Vagina (tissue), 2 donors: ENCODE results near the gene PCNT. TPM values are rescaled to one million over a fixed set of nuclear protein-coding genes. Genes with fewer than 3 reads are reported as not detected.
A peak's percentile ranks its signal among the peaks of the same experiment; 100 is the strongest.

ENCODE experiments used
- DNase-seq, 2 donors: peaks; one replicate each; pipeline ENCODE4 v3.0.0-alpha.2; 2017; ENCODE audit errors: extremely low spot score in 2 of 2
- H3K27ac ChIP-seq: fragments of 200-600 bp; sonication (generic); one replicate; pipeline ENCODE4 v1.5.1; 2019
- H3K27me3 ChIP-seq: fragments of 200-600 bp; sonication (generic); one replicate; pipeline ENCODE4 v1.5.1; 2019
- H3K36me3 ChIP-seq, 2 donors: fragments of 200-600 bp; sonication (generic); one replicate each; pipeline ENCODE4 v1.5.1; 2017 to 2019
- H3K4me1 ChIP-seq: fragments of 200-600 bp; sonication (generic); one replicate; pipeline ENCODE4 v1.5.1; 2019
- H3K4me3 ChIP-seq, 2 donors: fragments of 200-600 bp; sonication (generic); 1 replicate in 1 of 2; 2 replicates in 1 of 2; pipeline ENCODE4 v1.5.1; 2016 to 2019
- H3K9me3 ChIP-seq: fragments of 200-600 bp; sonication (generic); one replicate; pipeline ENCODE4 v1.5.1; 2019
- CTCF ChIP-seq, 3 experiments: fragments of 450-650 bp in 2 of 3; fragments of 200-600 bp in 1 of 3; sonication (generic) in 1 of 3; IDR thresholded peaks; one replicate each; pipeline ENCODE4 v1.5.1; 2017 to 2019; ENCODE audit warnings: antibody characterized with exemption in 3 of 3, mild to moderate bottlenecking in 2 of 3, moderate library complexity in 2 of 3
- POLR2A ChIP-seq, 2 donors: fragments of 450-650 bp; IDR thresholded peaks; one replicate each; pipeline ENCODE4 v1.6.1; 2017; ENCODE audit warnings: antibody characterized with exemption in 2 of 2, mild to moderate bottlenecking in 2 of 2, moderate library complexity in 2 of 2
- POLR2AphosphoS5 ChIP-seq, 2 donors: sonication (generic); formaldehyde crosslinking; IDR thresholded peaks; one replicate each; pipeline ENCODE4 v1.9.0; 2017; ENCODE audit warnings: antibody characterized with exemption in 2 of 2, mild to moderate bottlenecking in 2 of 2, low read depth in 1 of 2; ENCODE audit not compliant: insufficient read depth in 1 of 2
- intact Hi-C: fragments of 100-400 bp; cut with DNase I; formaldehyde crosslinking; loops from one replicate; pipeline ENCODE4 v1.15.1; 2023
- total RNA-seq: library from RNA; depleted of rRNA; stranded (reverse); fragments of >200 nt; gene quantifications from one replicate; pipeline ENCODE4 v1.2.3, GENCODE V29; 2016

The PCNT gene
- 35.8 TPM for total RNA-seq

GRCh38 chr21:46323710-46324389 is at the start of gene PCNT, which contains the start of gene C21orf58:
PCNT (plus strand) TSS chr21:46324156; CDS start chr21:46324229, 73 bp downstream.
C21orf58 (minus strand) TSS chr21:46323870; CDS start chr21:46322738, 1,132 bp downstream.
- Histone ChIP-seq H3K9me3 (no peaks in the 10 kb centered on the region), H3K27ac (peak within 1 kb of the TSS; percentile 99), H3K27me3 (no peaks in the 10 kb centered on the region), H3K4me1 (peaks cover 34% of the 10 kb centered on the region), H3K4me3 (peak within 1 kb of the TSS; percentile 89 to 98), H3K36me3 (peaks cover 0 to 6% of the 10 kb centered on the region in 2 donors)
- DNase-seq = peak in 1 of 2 donors; percentile 98
- TF ChIP-seq POLR2AphosphoS5 (IDR thresholded peaks at IDR 0.05; ENCODE audit: insufficient read depth in 1 of 2, low read depth in 1 of 2) (peak; percentile 55 to 62), POLR2A (IDR thresholded peaks at IDR 0.05) (no peak)
- intact Hi-C loops = loop anchor here (10.0 kb wide), 1 partner anchor 349 kb away; no protein-coding TSS in a partner anchor

GRCh38 chr21:46274797-46275390 is 49.1 kb upstream of the PCNT start:
- TF ChIP-seq POLR2A (IDR thresholded peaks at IDR 0.05) (no peak), POLR2AphosphoS5 (IDR thresholded peaks at IDR 0.05; ENCODE audit: insufficient read depth in 1 of 2, low read depth in 1 of 2) (no peak), CTCF (IDR thresholded peaks at IDR 0.05) (no peak)
- Histone ChIP-seq H3K36me3 (peaks cover 0 to 98% of the 10 kb centered on the region in 2 donors), H3K4me3 (no peak overlapping the region), H3K9me3 (no peaks in the 10 kb centered on the region), H3K27me3 (no peaks in the 10 kb centered on the region), H3K4me1 (no peaks in the 10 kb centered on the region), H3K27ac (no peak overlapping the region)
- no peak for DNase-seq
- intact Hi-C loops = no loop called here

- DNase-seq = no peak
- Histone ChIP-seq H3K27me3 (no peaks in the 10 kb centered on the region), H3K27ac (no peak overlapping the region), H3K4me1 (peaks cover 66% of the 10 kb centered on the region), H3K9me3 (no peaks in the 10 kb centered on the region), H3K36me3 (peaks cover 0 to 23% of the 10 kb centered on the region in 2 donors), H3K4me3 (peak overlapping the region in 1 of 2 donors; percentile 0)
- TF ChIP-seq POLR2A (IDR thresholded peaks at IDR 0.05) (no peak), CTCF (IDR thresholded peaks at IDR 0.05) (no peak), POLR2AphosphoS5 (IDR thresholded peaks at IDR 0.05; ENCODE audit: insufficient read depth in 1 of 2, low read depth in 1 of 2) (no peak)
- intact Hi-C loops = no loop called here
Observed at GRCh38 chr21:46284077-46284644, 39.8 kb upstream of the PCNT start.

GRCh38 chr21:46284733-46285132 is 39.2 kb upstream of the PCNT start:
- Histone ChIP-seq H3K4me1 (peaks cover 66% of the 10 kb centered on the region), H3K27me3 (no peaks in the 10 kb centered on the region), H3K9me3 (no peaks in the 10 kb centered on the region), H3K4me3 (peak overlapping the region in 1 of 2 donors; percentile 80), H3K27ac (peak overlapping the region; percentile 92), H3K36me3 (peaks cover 0 to 18% of the 10 kb centered on the region in 2 donors)
- intact Hi-C loops = no loop called here
- TF ChIP-seq POLR2AphosphoS5 (IDR thresholded peaks at IDR 0.05; ENCODE audit: insufficient read depth in 1 of 2, low read depth in 1 of 2) (no peak), POLR2A (IDR thresholded peaks at IDR 0.05) (no peak), CTCF (IDR thresholded peaks at IDR 0.05) (no peak)
- DNase-seq = no peak

GRCh38 chr21:46285206-46285661 is 38.7 kb upstream of the PCNT start, which contains the start of gene MCM3AP:
MCM3AP (minus strand) TSS chr21:46285611; CDS start chr21:46285286, 325 bp downstream.
- Histone ChIP-seq H3K9me3 (no peaks in the 10 kb centered on the region), H3K27me3 (no peaks in the 10 kb centered on the region), H3K27ac (peak within 1 kb of the TSS; percentile 92), H3K36me3 (peaks cover 0 to 14% of the 10 kb centered on the region in 2 donors), H3K4me1 (peaks cover 66% of the 10 kb centered on the region), H3K4me3 (peak within 1 kb of the TSS; percentile 80 to 97)
- no peak for TF ChIP-seq CTCF (IDR thresholded peaks at IDR 0.05)
- TF ChIP-seq POLR2AphosphoS5 (IDR thresholded peaks at IDR 0.05; ENCODE audit: insufficient read depth in 1 of 2, low read depth in 1 of 2) = no peak
- no peak for TF ChIP-seq POLR2A (IDR thresholded peaks at IDR 0.05)
- intact Hi-C loops = no loop called here
- no peak for DNase-seq
